Pancreas (tissue), 10 donors: ENCODE measurements around the gene PMPCA. TPM values are rescaled to one million over a fixed set of nuclear protein-coding genes. Genes with fewer than 3 reads are reported as not detected.

Experiments used
- ATAC-seq, 4 donors: fragments of 200-7000 bp; cut with Tn5 transposase; one replicate each; pipeline versions ENCODE4 v1.8.0 to v1.9.1; 2020; ENCODE audit warnings: mild to moderate bottlenecking in 4 of 4, moderate library complexity in 4 of 4
- DNase-seq, 6 donors: peaks; one replicate each; pipeline ENCODE4 v3.0.0-alpha.2; 2020
- FAIRE-seq: peaks from 2 replicates; lab custom pipeline; 2012; peaks lifted over from hg19 to GRCh38; lab: Jason Lieb, UNC
- H3K27ac ChIP-seq, 4 donors: fragments of 200-600 bp; sonication (generic); 1 replicate in 3 of 4; 2 replicates in 1 of 4; pipeline versions ENCODE4 v1.5.0 to v1.8.0; 2020
- H3K27me3 ChIP-seq, 4 donors: fragments of 200-600 bp; one replicate each; pipeline ENCODE4 v1.8.0; 2021
- H3K36me3 ChIP-seq, 3 donors: fragments of 200-600 bp; sonication (generic) in 1 of 3; one replicate each; pipeline versions ENCODE4 v1.5.0 to v1.8.0; 2020 to 2021
- H3K4me1 ChIP-seq, 3 donors: fragments of 200-600 bp; one replicate each; pipeline ENCODE4 v1.8.0; 2021
- H3K4me3 ChIP-seq, 4 donors: fragments of 200-600 bp; sonication (generic) in 2 of 4; one replicate each; pipeline versions ENCODE4 v1.5.0 to v1.8.0; 2020 to 2021
- H3K9me3 ChIP-seq, 4 donors: fragments of 200-600 bp; one replicate each; pipeline ENCODE4 v1.8.0; 2021
- WGBS, 2 donors: extraction: QIAGEN DNeasy Blood & Tissue Kit; methylation state at CpG; one replicate each; pipeline ENCODE4 v1.1.7; 2013; 5-methylcytosine and 5-hydroxymethylcytosine counted together
- intact Hi-C, 3 donors: fragments of 100-400 bp; cut with DNase I; formaldehyde crosslinking; loops; one replicate each; pipeline versions ENCODE4 v1.11.1 to v1.14.2; 2022
- polyA plus RNA-seq, 2 donors: library from polyadenylated mRNA; stranded (reverse); fragments of 200-250 nt; gene quantifications; one replicate each; pipeline ENCODE4 v1.2.3, GENCODE V29; 2013
- total RNA-seq, 6 donors: library from RNA; stranded (reverse); fragmentation: NEBNext Ultra II Directional in 4 of 6; extraction: Animal tissue kit (Norgen Biotek cat#: 25700) in 4 of 6; gene quantifications; one replicate each; pipeline versions ENCODE4 v1.2.1 to v1.2.4, GENCODE V29; 2021 to 2023
- TF ChIP-seq, protein P1 (sequence below), 4 donors: fragments of 200-600 bp; sonication (generic) in 3 of 4; IDR thresholded peaks; one replicate each; pipeline versions ENCODE4 v1.5.0 to v1.8.0; 2021; ENCODE audit warnings: antibody characterized with exemption in 4 of 4
- donor health status: healthy with polysubstance abuse.
- donor health status: DM: no; HTN: no; CAD: no; lungs with moderate emphysema.
- donor health status: DM: no; HTN: no; CAD: no.
- donor health status: control.
- donor health status: control.
- donor health status: Bipolar disorder and iron deficiency.
- donor health status: DM: yes; HTN: yes; CAD: no.
- donor health status: DM: no; HTN: no; CAD: no.
- donor health status: DM: no; HTN: no; CAD: no.
- donor health status: DM: yes; HTN: yes; CAD: no.

Gene PMPCA
- total and polyA plus RNA-seq, 8 donors = 16.3 to 51.4 (median 19.5) TPM

DNA sequence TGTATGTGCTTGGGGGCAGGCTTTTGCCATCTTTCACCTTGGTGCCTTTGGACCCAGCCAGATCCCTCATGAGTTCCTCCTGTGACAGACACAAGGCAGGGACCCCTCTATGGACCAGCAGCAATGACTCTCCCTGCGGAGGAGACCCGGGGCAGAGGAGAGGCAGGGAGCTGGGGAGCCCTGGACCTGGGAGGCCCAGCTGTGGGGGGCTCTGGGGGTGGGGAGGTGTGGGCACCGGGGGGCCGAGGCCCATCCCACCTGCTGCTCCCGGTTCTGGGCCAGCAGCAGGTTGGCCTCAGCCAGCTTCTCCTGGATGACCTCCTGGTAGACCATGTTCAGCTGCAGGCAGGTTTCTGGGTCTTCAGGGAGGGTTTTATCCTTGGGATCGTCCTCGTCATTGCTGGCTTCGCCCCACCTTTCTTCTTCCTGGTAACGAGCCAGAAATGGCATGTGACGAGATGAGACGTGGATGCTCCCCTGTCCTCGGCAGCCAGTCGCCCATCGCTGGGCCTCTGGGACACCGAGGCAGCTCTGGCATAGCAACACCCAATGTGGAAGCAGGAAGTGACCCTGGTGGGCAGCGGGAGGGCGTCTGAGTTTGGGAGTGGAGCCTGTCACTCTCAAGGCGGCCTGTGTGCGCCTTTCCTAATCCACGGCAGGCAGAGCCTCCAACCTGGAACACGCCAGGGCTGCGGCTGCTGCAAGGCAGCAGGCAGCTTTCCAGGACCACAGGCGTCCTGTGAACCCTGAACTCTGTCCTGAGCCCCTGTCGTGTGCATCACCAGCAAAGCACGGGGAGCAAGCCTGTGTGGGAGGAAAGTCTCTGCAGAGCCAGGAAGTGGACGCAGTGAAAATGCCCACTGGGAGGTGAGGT, 14.9 kb upstream of the PMPCA start:
- ATAC-seq (no peak), DNase-seq (peak in 2 of 6 donors; percentile 47 to 65), FAIRE-seq (no peak)
- Histone ChIP-seq H3K9me3 (no peaks in the 10 kb centered on the region), H3K27me3 (no peaks in the 10 kb centered on the region), H3K27ac (no peak overlapping the region), H3K4me3 (no peak overlapping the region), H3K36me3 (peaks cover 0 to 39% (median 31%) of the 10 kb centered on the region in 3 donors), H3K4me1 (peaks cover 0 to 9% (median 7%) of the 10 kb centered on the region in 3 donors)
- 86 to 87% methylated on average over 24 to 26 of the region's 26 CpGs for WGBS, 2 donors
- TF ChIP-seq, protein P1, sequence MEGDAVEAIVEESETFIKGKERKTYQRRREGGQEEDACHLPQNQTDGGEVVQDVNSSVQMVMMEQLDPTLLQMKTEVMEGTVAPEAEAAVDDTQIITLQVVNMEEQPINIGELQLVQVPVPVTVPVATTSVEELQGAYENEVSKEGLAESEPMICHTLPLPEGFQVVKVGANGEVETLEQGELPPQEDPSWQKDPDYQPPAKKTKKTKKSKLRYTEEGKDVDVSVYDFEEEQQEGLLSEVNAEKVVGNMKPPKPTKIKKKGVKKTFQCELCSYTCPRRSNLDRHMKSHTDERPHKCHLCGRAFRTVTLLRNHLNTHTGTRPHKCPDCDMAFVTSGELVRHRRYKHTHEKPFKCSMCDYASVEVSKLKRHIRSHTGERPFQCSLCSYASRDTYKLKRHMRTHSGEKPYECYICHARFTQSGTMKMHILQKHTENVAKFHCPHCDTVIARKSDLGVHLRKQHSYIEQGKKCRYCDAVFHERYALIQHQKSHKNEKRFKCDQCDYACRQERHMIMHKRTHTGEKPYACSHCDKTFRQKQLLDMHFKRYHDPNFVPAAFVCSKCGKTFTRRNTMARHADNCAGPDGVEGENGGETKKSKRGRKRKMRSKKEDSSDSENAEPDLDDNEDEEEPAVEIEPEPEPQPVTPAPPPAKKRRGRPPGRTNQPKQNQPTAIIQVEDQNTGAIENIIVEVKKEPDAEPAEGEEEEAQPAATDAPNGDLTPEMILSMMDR (IDR thresholded peaks at IDR 0.05) = no peak
- intact Hi-C loops = no loop called here

DNA sequence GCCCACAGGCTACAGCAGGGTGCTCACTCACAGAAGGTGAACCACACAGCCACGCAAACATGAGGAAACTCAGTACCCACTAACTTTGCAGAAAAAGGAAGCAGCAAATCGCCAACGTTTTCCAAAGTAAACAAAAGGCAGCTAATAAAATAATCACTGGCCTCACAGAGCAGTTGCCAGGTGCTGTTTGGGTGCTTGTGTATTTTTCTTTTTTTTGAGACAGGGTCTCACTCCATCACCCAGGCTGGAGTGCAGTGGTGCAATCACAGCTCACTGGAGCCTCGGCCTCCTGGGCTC, 14.3 kb upstream of the PMPCA start:
- Histone ChIP-seq H3K9me3 (no peaks in the 10 kb centered on the region), H3K36me3 (peaks cover 0 to 39% (median 31%) of the 10 kb centered on the region in 3 donors), H3K27me3 (no peaks in the 10 kb centered on the region), H3K27ac (no peak overlapping the region), H3K4me3 (no peak overlapping the region), H3K4me1 (peaks cover 0 to 11% (median 7%) of the 10 kb centered on the region in 3 donors)
- DNase-seq = no peak
- intact Hi-C loops = no loop called here
- no peak for FAIRE-seq
- no peak for ATAC-seq
- WGBS, 2 donors = 56 to 65% methylated on average over 4 of the region's 4 CpGs
- TF ChIP-seq, protein P1 (IDR thresholded peaks at IDR 0.05) = no peak

DNA sequence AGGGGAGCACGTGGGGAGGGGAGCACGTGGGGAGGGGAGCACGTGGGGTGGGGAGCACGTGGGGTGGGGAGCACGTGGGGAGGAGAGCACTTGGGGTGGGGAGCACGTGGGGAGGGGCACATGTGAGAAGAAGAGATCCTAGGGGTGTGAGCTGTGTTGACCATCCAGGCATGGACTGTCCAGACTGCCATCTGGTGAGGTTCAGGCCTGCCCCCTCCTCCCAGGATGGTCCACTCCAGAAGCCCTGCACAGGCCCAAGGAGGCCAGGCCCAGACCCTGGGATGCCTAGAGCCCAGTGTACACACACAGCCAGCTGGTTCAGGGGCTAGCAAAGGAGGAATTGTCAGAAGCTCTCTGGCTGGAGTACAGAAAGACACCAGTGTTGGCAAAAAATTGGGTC, 12.8 kb upstream of the PMPCA start:
- intact Hi-C loops = no loop called here
- Histone ChIP-seq H3K36me3 (peaks cover 0 to 26% (median 26%) of the 10 kb centered on the region in 3 donors), H3K27ac (no peak overlapping the region), H3K27me3 (no peaks in the 10 kb centered on the region), H3K4me1 (peaks cover 0 to 11% (median 7%) of the 10 kb centered on the region in 3 donors), H3K9me3 (no peaks in the 10 kb centered on the region), H3K4me3 (no peak overlapping the region)
- TF ChIP-seq, protein P1 (IDR thresholded peaks at IDR 0.05) = no peak
- DNase-seq (peak in 1 of 6 donors; percentile 54), FAIRE-seq (no peak), ATAC-seq (no peak)
- 63 to 79% methylated on average over 6 of the region's 6 CpGs for WGBS, 2 donors

DNA sequence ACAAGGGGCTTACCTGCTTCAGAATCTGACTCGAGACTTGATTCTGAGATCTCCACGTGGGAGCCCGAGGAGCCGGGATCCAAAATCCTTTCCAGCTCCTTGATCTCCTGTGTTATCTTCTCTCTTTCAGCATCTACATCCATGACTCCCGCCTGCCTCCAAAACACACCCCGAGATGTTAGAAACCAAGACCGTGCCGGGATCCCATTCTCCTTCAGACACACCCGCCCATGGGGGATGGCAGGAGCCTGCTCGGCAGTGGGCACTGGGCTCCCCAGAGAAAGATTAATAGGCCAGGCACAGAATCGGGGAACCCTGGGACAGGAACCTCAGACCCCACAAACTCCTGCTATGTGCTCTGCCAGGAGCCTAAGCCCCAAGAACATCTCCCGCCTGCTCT, 12.2 kb upstream of the PMPCA start:
- H3K4me3 ChIP-seq = no peak overlapping the region
- DNase-seq (peak in 1 of 6 donors; percentile 56), ATAC-seq (no peak), FAIRE-seq (no peak)
- intact Hi-C loops = no loop called here
- TF ChIP-seq, protein P1 (IDR thresholded peaks at IDR 0.05) = no peak
- H3K4me1 ChIP-seq = peaks cover 0 to 11% (median 7%) of the 10 kb centered on the region in 3 donors
- no peaks in the 10 kb centered on the region for H3K9me3 ChIP-seq
- H3K36me3 ChIP-seq = peaks cover 0 to 26% (median 25%) of the 10 kb centered on the region in 3 donors
- H3K27ac ChIP-seq = no peak overlapping the region
- WGBS, 2 donors = 84 to 92% methylated on average over 12 of the region's 12 CpGs
- H3K27me3 ChIP-seq = no peaks in the 10 kb centered on the region
